Central memory CD8-positive, alpha-beta T cell (primary cell): Measurements from ENCODE around the gene GHR.

Experiments
- ATAC-seq: fragments of 150-1000 bp; cut with Tn5 transposase; replicated peaks from 2 replicates; pipeline ENCODE4 v1.10.0; 2022; ENCODE audit warnings: mild to moderate bottlenecking, moderate FRiP score, moderate number of reproducible peaks; ENCODE audit not compliant: poor library complexity, severe bottlenecking; ENCODE audit errors: extremely low read depth
- DNase-seq, 2 donors: peaks; one replicate each; pipeline ENCODE4 v3.0.0; 2021; ENCODE audit warnings: low spot score in 2 of 2
- H3K27ac Mint-ChIP-seq: one replicate; pipeline ENCODE4 v1.8.0; 2022; ENCODE audit warnings: low read depth, mild to moderate bottlenecking, moderate library complexity, mixed read lengths
- H3K27me3 Mint-ChIP-seq: one replicate; pipeline ENCODE4 v1.8.0; 2022; ENCODE audit warnings: mixed read lengths
- H3K36me3 Mint-ChIP-seq: one replicate; pipeline ENCODE4 v1.8.0; 2022; ENCODE audit warnings: mild to moderate bottlenecking, moderate library complexity, mixed read lengths; ENCODE audit not compliant: insufficient read depth
- H3K4me1 Mint-ChIP-seq: one replicate; pipeline ENCODE4 v1.8.0; 2022; ENCODE audit warnings: mixed read lengths
- H3K4me3 Mint-ChIP-seq: one replicate; pipeline ENCODE4 v1.8.0; 2022; ENCODE audit warnings: mild to moderate bottlenecking, moderate library complexity, mixed read lengths
- H3K9me3 Mint-ChIP-seq: one replicate; pipeline ENCODE4 v1.8.0; 2022; ENCODE audit warnings: mixed read lengths

The GHR gene

DNA sequence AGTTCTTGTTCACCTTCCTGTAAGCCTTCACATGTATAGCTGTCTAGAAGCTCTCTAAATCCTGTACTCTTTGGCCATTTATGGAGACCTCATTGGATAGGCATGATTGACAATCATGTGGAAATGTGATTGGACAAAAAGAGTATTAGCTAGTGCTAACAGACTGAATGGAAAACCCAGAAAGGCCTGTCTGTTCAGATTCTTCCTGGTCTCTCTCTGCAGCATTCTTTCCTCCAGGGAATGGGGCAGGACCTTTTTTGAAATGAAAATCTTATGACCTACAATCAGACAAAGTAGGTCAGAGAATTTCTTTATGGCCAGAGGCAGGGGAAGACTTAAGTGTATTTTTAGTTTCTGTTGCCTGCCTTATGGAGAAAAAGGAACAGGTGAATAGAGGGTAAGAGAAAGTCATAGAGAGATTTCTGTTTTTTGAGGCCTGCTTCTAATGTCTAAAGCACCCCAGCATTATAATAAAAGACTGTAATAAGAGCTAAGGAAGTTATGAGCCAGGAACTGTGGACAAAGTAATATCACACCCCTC lies 181.0 kb downstream of the GHR start:
- H3K36me3 Mint-ChIP-seq: no peaks in the 10 kb centered on the region
- no peak overlapping the region for H3K27ac Mint-ChIP-seq
- H3K4me3 Mint-ChIP-seq: no peak overlapping the region
- H3K27me3 Mint-ChIP-seq: peaks cover 35% of the 10 kb centered on the region
- peaks cover 5% of the 10 kb centered on the region for H3K9me3 Mint-ChIP-seq
- ATAC-seq (no peak), DNase-seq (no peak)
- no peaks in the 10 kb centered on the region for H3K4me1 Mint-ChIP-seq

DNA sequence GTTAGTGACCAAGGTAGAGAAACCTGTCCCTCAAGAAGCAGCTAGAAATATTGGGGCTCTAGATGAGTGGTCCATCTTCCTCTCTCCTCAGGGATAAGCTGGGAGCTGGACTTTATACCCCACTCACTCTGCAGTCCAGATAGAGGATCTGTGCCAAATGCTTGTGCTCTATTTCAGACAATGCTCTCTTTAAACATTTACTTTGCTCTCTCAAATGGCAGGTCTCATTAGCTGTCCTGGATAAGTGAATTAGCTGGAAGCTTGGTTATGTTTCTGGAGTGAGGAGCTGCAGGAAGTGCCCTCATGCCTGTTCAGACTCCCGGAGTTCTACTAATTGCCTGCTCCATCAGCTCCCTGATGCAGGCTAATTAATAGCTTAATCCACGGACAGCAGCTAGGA lies 182.3 kb downstream of the GHR start:
- no peak for DNase-seq
- Mint-ChIP-seq H3K4me1 (no peaks in the 10 kb centered on the region), H3K9me3 (peaks cover 5% of the 10 kb centered on the region), H3K27me3 (peaks cover 47% of the 10 kb centered on the region), H3K36me3 (no peaks in the 10 kb centered on the region), H3K4me3 (no peak overlapping the region), H3K27ac (no peak overlapping the region)
- ATAC-seq: no peak

DNA sequence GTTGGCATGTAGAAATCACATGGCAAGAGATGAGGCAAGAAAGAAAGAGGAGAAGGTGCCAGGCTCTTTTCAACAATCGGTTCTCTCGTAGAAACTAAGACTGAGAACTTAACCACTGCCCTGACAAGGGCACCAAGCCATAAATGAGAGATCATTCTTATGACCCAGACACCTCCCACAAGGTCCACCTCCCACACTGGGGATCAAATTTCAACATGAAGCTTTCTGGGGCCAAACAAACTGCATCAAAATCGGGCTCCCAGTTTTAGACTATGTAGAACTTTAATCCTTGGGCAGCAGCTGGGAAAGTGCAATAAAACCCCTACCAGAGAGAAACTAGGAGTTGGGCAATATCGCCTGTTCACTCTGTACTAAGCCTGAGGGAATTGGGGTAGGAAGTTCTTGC lies 183.2 kb downstream of the GHR start:
- H3K4me3 Mint-ChIP-seq: no peak overlapping the region
- H3K36me3 Mint-ChIP-seq: no peaks in the 10 kb centered on the region
- no peak for ATAC-seq
- peaks cover 48% of the 10 kb centered on the region for H3K27me3 Mint-ChIP-seq
- peaks cover 5% of the 10 kb centered on the region for H3K9me3 Mint-ChIP-seq
- no peak for DNase-seq
- no peaks in the 10 kb centered on the region for H3K4me1 Mint-ChIP-seq
- no peak overlapping the region for H3K27ac Mint-ChIP-seq

DNA sequence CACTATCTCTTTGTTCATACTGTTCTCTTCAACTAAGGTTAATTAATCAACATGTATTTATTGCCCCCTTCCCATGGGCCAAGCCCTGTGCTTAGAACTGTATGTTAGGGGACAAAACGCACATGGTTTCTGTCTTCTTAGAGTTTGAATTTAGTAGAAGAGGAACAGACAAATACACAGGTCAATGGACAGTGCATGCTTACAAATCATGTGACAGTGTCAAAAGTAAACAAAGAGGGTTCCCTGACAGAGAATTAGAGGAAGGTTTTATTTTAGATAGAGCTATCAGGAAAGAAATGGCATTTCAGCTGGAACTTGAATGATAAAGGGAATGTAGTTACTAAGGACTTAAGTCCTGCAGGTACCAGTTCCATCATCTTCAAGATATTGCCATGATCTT lies 188.2 kb downstream of the GHR start:
- DNase-seq (no peak), ATAC-seq (no peak)
- H3K36me3 Mint-ChIP-seq: no peaks in the 10 kb centered on the region
- no peak overlapping the region for H3K4me3 Mint-ChIP-seq
- H3K27me3 Mint-ChIP-seq: peaks cover 43% of the 10 kb centered on the region
- no peak overlapping the region for H3K27ac Mint-ChIP-seq
- no peaks in the 10 kb centered on the region for H3K4me1 Mint-ChIP-seq
- peaks cover under 1% of the 10 kb centered on the region for H3K9me3 Mint-ChIP-seq

DNA sequence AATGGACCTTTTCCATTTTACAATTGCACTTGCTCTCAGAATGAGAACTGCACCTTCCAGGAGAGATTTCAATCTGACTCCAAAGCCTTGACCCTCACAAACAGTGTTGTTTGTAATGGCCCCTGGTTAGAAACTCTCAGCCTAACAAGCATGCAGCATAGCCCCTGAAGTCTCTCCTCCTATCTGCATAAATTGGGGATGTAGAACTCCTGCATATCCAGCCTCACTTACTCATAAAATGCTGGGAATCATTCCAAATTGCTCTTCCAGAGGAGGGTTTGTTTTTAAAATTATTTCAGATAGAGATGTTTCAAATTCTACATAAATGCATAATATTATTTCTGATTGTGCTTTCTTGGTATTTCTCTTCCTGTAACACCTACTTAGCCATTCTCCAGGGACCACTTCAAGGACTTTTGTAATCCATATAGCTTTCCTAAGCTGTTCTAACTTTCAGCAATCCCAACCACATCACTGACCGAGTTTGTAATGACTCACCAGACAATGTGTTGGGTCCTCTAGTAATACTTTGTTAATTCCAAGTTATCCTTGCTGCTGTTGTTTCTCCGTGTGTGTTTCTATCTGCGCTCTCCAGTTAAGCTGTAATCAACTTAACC lies 189.6 kb downstream of the GHR start:
- H3K27ac Mint-ChIP-seq: no peak overlapping the region
- DNase-seq (no peak), ATAC-seq (no peak)
- no peak overlapping the region for H3K4me3 Mint-ChIP-seq
- H3K36me3 Mint-ChIP-seq: no peaks in the 10 kb centered on the region
- peaks cover 40% of the 10 kb centered on the region for H3K27me3 Mint-ChIP-seq
- H3K9me3 Mint-ChIP-seq: no peaks in the 10 kb centered on the region
- H3K4me1 Mint-ChIP-seq: no peaks in the 10 kb centered on the region

DNA sequence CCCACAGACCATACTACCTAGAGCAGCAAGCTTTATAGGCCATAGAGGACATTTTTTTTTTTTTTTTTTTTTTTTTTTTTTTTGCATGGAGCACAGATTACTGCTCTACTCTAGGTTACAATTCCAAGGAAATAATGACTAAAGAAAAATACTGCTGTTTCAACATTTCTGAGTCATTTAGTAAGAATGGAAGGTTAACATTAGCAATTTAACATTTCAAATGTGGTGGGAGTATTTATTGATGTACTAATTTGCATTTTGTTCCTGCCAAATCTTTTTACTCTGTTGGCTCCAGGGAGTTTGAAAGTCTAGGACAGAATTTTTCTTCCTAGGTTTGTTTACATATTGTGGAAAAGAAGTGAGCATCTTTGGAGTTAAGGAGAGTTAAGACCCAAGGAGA lies 191.3 kb downstream of the GHR start:
- H3K27ac Mint-ChIP-seq: no peak overlapping the region
- ATAC-seq (no peak), DNase-seq (no peak)
- peaks cover 35% of the 10 kb centered on the region for H3K27me3 Mint-ChIP-seq
- no peaks in the 10 kb centered on the region for H3K36me3 Mint-ChIP-seq
- H3K4me1 Mint-ChIP-seq: no peaks in the 10 kb centered on the region
- H3K9me3 Mint-ChIP-seq: no peaks in the 10 kb centered on the region
- H3K4me3 Mint-ChIP-seq: no peak overlapping the region

DNA sequence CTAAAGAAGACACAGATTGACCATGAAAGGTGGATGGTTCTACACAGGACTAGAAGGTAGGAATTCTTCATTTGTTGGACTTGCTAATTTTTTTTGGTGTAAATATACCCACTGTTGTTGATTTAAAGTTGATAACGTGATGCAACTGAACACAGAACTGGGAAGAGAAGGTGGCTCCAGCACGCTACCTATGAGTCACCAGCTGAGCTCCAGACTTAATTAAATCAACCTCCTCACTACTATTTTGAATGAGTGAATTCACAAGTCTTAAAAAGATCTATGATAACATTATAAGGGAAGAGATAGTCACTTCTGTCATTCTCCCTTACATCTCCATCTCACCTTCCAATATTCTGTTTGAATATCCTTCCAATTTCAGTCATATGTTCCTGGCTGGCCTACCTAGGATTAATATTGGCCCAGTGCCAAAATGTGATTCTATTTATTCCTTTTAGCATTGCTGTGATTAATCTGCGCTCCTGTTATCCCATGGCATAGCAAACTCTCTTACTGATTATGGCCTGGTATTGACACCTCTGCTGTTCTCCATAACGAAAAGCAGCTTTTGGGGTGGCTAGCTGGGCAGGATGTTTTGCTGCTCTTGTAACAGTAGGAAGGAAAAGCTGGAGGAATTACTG lies 197.5 kb downstream of the GHR start:
- ATAC-seq (no peak), DNase-seq (no peak)
- no peak overlapping the region for H3K4me3 Mint-ChIP-seq
- no peaks in the 10 kb centered on the region for H3K4me1 Mint-ChIP-seq
- H3K9me3 Mint-ChIP-seq: no peaks in the 10 kb centered on the region
- H3K27ac Mint-ChIP-seq: no peak overlapping the region
- H3K27me3 Mint-ChIP-seq: peaks cover 15% of the 10 kb centered on the region
- no peaks in the 10 kb centered on the region for H3K36me3 Mint-ChIP-seq

DNA sequence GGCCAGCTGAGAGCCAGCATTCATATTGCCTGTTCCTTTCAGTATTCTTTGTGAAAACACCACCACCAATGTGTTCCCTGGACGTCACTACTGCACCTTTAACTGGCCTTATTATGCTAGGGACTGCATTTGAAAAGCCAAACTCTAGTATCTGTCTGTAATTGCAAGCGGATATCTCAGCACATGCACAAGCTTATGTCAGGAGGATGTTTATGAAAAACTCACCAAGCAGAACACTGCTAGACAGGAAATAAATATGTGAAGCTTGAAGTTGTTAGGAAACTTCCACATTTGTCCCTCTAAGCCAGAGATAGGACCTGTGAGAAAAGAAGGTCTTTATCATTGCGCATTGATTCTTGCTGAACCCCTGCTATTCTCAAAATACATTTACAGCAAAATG lies 198.0 kb downstream of the GHR start:
- Mint-ChIP-seq H3K9me3 (no peaks in the 10 kb centered on the region), H3K36me3 (no peaks in the 10 kb centered on the region), H3K4me1 (no peaks in the 10 kb centered on the region), H3K4me3 (no peak overlapping the region), H3K27me3 (peaks cover 10% of the 10 kb centered on the region), H3K27ac (no peak overlapping the region)
- DNase-seq: no peak
- no peak for ATAC-seq

DNA sequence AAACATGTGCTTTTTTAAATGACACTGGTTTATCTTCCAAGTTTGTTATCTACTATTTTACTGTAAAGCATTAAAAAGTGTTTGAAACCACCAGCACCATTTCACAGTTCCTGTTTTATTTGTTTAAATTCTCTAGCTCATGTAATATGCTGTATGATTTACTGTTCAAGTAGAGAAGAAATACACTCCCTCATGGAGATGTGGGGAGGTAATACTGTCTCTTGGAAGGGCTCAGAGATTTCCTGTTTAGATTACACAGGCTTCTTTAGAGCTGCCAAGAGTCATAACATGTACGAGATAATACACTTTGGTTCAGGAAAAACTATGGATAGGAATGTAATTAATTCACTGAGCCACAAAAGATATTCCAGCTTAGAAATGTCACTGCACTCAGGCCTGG lies 198.4 kb downstream of the GHR start:
- H3K27ac Mint-ChIP-seq: no peak overlapping the region
- DNase-seq (no peak), ATAC-seq (no peak)
- H3K36me3 Mint-ChIP-seq: no peaks in the 10 kb centered on the region
- peaks cover 6% of the 10 kb centered on the region for H3K27me3 Mint-ChIP-seq
- H3K4me3 Mint-ChIP-seq: no peak overlapping the region
- H3K9me3 Mint-ChIP-seq: no peaks in the 10 kb centered on the region
- no peaks in the 10 kb centered on the region for H3K4me1 Mint-ChIP-seq

DNA sequence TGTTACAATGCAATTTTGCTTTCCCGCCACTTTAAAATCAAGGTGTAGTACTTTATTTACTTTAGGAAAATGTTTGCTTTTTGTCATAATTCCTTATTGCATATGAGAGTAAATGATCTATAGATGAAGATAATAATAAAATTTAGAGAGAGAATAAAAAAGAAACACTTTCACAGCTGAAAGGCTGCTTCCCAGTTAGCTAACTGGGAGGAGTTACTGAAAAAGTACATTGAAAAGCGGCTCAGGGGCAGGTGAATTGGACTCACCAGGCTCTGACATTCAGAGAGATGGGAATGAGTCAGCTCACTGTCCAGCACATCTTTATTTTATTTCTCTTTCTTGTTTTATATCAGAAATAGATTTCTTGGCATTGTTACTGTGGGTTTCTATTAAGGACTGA lies 201.7 kb downstream of the GHR start:
- no peaks in the 10 kb centered on the region for H3K4me1 Mint-ChIP-seq
- H3K4me3 Mint-ChIP-seq: no peak overlapping the region
- DNase-seq (no peak), ATAC-seq (no peak)
- H3K27ac Mint-ChIP-seq: no peak overlapping the region
- H3K27me3 Mint-ChIP-seq: no peaks in the 10 kb centered on the region
- H3K36me3 Mint-ChIP-seq: no peaks in the 10 kb centered on the region
- no peaks in the 10 kb centered on the region for H3K9me3 Mint-ChIP-seq

DNA sequence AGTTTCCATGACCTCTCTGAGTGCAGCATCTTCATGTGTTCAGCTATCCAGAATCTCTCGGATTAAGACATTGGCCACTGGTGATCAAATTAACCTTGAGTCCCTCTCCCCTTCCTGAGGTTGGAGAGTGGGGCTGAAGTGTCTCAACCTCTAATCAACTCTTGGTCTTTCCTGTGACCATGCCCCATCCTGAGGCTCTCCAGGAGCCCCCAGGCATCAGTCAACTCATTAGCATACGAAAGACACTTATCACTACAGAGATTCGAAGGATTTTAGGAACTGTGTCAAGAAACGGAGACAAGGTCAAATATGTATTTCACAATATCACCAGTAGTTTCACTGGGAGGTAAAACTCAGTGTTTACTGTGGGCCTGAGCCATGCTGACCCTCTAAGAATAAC lies 203.2 kb downstream of the GHR start:
- H3K27ac Mint-ChIP-seq: no peak overlapping the region
- H3K36me3 Mint-ChIP-seq: no peaks in the 10 kb centered on the region
- no peak overlapping the region for H3K4me3 Mint-ChIP-seq
- DNase-seq (no peak), ATAC-seq (no peak)
- no peaks in the 10 kb centered on the region for H3K27me3 Mint-ChIP-seq
- H3K4me1 Mint-ChIP-seq: no peaks in the 10 kb centered on the region
- no peaks in the 10 kb centered on the region for H3K9me3 Mint-ChIP-seq

DNA sequence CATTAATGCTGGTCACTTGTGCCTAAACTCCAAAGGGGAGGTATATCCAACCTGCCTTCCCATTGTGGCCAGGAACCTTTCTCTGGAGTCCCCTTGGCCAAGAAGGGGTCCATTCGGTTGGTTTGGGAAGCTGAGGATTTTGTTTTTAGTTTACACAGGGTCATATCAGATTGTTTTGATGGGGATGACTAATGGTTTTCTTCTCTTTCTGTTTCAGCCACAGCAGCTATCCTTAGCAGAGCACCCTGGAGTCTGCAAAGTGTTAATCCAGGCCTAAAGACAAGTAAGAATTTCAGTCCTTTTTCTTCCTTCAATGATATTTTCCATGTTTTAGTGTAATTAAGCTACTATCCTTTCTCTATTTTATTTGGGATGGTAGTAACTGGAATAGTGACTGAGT lies 205.6 kb downstream of the GHR start:
- no peaks in the 10 kb centered on the region for H3K9me3 Mint-ChIP-seq
- ATAC-seq: no peak
- H3K4me3 Mint-ChIP-seq: no peak overlapping the region
- H3K36me3 Mint-ChIP-seq: no peaks in the 10 kb centered on the region
- no peaks in the 10 kb centered on the region for H3K27me3 Mint-ChIP-seq
- H3K4me1 Mint-ChIP-seq: no peaks in the 10 kb centered on the region
- H3K27ac Mint-ChIP-seq: no peak overlapping the region
- DNase-seq: no peak

DNA sequence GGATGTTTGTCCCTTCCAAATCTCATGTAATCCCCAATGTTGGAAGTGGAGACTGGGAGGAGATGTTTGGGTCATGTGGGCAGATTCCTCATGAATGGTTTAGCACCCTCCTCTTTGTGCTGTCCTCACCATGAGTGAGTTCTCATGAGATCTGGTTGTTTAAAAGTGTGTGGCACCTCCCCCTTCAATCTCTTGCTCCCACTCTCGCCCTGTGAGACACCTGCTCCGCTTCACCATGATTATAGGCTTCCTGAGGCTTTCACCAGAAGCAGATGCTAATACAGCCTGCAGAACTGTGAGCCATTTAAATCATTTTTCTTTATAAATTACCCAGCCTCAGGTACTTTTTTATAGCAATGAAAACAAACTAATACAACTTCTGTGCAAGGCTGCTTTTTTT lies 206.0 kb downstream of the GHR start:
- no peaks in the 10 kb centered on the region for H3K9me3 Mint-ChIP-seq
- no peak for ATAC-seq
- no peaks in the 10 kb centered on the region for H3K4me1 Mint-ChIP-seq
- H3K27ac Mint-ChIP-seq: no peak overlapping the region
- no peak overlapping the region for H3K4me3 Mint-ChIP-seq
- no peak for DNase-seq
- H3K27me3 Mint-ChIP-seq: no peaks in the 10 kb centered on the region
- no peaks in the 10 kb centered on the region for H3K36me3 Mint-ChIP-seq
